Measurements from ENCODE around the gene CHN2.
"Not testable (repeated sequence)": the region's sequence is repeated elsewhere in the genome, so short reads cannot be mapped to it uniquely, and the experiment has no call there.

The CHN2 gene

GRCh38 chr7:29256693-29257002 lies 62.1 kb downstream of the CHN2 start:
- DNase-seq (ENCODE audit: low spot score): no peak

GRCh38 chr7:29258951-29259350 lies 64.4 kb downstream of the CHN2 start:
- no peak for DNase-seq (ENCODE audit: low spot score)

GRCh38 chr7:29262191-29262917 lies 67.8 kb downstream of the CHN2 start:
- DNase-seq (ENCODE audit: low spot score): no peak

GRCh38 chr7:29263601-29264207 lies 69.1 kb downstream of the CHN2 start:
- DNase-seq (ENCODE audit: low spot score): not testable (repeated sequence)

- DNase-seq (ENCODE audit: low spot score): peak; percentile 37
These were observed 70.8 kb downstream of the CHN2 start for GRCh38 chr7:29265208-29265923.

GRCh38 chr7:29269935-29270334 lies 75.4 kb downstream of the CHN2 start:
- no peak for DNase-seq (ENCODE audit: low spot score)

- no peak for DNase-seq (ENCODE audit: low spot score)
These were observed 76.2 kb downstream of the CHN2 start for GRCh38 chr7:29270594-29271318.

GRCh38 chr7:29271319-29271658 lies 76.7 kb downstream of the CHN2 start:
- DNase-seq (ENCODE audit: low spot score): no peak

- no peak for DNase-seq (ENCODE audit: low spot score)
These were observed 77.5 kb downstream of the CHN2 start for GRCh38 chr7:29272057-29272456.

- DNase-seq (ENCODE audit: low spot score): peak; percentile 11
These were observed 79.8 kb downstream of the CHN2 start for GRCh38 chr7:29274146-29275017.

GRCh38 chr7:29275018-29275318 lies 80.4 kb downstream of the CHN2 start:
- DNase-seq (ENCODE audit: low spot score): no peak

GRCh38 chr7:29275493-29275892 lies 80.9 kb downstream of the CHN2 start:
- no peak for DNase-seq (ENCODE audit: low spot score)

- no peak for DNase-seq (ENCODE audit: low spot score)
These were observed 81.6 kb downstream of the CHN2 start for GRCh38 chr7:29276199-29276598.

- DNase-seq (ENCODE audit: low spot score): no peak
These were observed 82.2 kb downstream of the CHN2 start for GRCh38 chr7:29276806-29277205.

GRCh38 chr7:29277436-29278215 lies 83.1 kb downstream of the CHN2 start:
- no peak for DNase-seq (ENCODE audit: low spot score)

- no peak for DNase-seq (ENCODE audit: low spot score)
These were observed 83.9 kb downstream of the CHN2 start for GRCh38 chr7:29278337-29279069.

GRCh38 chr7:29281782-29282541 lies 87.4 kb downstream of the CHN2 start:
- no peak for DNase-seq (ENCODE audit: low spot score)

GRCh38 chr7:29282819-29283414 lies 88.3 kb downstream of the CHN2 start:
- no peak for DNase-seq (ENCODE audit: low spot score)

- DNase-seq (ENCODE audit: low spot score): no peak
These were observed 90.3 kb downstream of the CHN2 start for GRCh38 chr7:29284696-29285443.

Measured in GM03348 (cell line).